GM19452 (cell line): Measurements from ENCODE around the gene PCNX3.
"Not testable (repeated sequence)": the region's sequence is repeated elsewhere in the genome, so short reads cannot be mapped to it uniquely, and the experiment has no call there.

Experiments used
- ATAC-seq: cut with Tn5 transposase; IDR thresholded peaks from one replicate; pipeline ENCODE4 v1.9.1; 2021; ENCODE audit not compliant: unreplicated experiment

Gene PCNX3

DNA sequence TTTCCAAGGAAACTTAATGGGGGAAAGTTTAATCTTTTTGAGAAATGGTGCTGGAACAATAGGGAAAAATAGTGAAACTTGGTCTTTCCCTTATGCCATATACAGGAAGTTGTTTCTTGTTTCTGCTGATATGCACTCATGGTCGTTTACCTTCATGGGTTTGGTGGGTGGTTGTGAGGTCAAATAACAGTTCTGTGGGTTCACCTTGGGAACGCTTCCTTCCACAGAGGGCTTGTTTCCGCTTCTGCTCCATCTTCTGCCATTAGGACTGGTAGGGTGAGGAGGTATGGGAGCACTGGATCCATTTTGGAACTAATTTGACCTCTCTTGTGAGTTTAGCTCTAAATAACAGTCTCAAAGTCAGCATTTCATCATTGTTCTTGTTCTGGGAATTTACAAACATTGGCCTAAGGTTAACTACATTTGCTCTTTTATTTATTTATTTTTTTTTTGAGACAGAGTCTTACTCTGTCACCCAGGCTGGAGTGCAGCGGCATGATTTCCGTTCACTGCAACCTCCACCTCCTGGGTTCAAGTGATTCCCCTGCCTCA lies 64.7 kb downstream of the PCNX3 start:
- no peak for ATAC-seq

DNA sequence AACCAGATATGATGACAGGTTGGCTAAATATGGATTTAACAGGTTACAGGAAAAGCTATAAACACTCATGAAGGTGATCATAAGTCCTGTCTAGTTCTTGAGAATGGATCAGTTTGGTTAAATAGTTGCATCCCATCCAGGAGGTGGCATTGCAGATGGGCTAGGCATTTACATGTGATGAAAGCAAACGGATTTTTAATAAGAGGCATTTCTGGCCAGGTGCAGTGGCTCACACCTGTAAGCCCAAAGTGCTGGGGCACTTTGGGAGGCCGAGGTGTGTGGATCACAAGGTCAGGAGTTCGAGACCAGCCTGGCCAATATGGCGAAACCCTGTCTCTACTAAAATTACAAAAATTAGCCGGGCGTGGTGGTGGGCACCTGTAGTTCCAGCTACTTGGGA lies 67.9 kb downstream of the PCNX3 start:
- ATAC-seq, result not testable (repeated sequence)

DNA sequence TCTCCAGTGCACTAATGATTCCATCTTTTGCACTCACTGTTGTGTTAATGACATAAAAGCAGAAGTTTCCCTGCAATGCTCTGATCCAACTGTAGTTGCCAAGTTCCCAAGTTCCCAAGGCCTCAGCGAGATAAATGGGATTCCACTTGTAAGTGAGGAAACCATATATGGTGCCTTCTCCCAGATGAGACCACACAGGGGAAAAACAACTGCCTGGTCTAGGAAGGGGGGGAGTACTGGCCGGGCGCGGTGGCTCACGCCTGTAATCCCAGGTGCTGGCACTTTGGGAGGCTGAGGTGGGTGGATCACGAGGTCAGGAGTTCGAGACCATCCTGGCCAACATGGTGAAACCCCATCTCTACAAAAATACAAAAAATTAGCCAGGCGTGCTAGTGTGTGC lies 70.4 kb downstream of the PCNX3 start:
- no peak for ATAC-seq
